HEK293 (cell line): ENCODE results near the gene ELMO1.

Source experiments
- CTCF ChIA-PET: fragments of 350-600 bp; formaldehyde crosslinking; extraction: SDS; loops from one replicate; lab custom pipeline; 2021; ENCODE audit warnings: antibody characterized with exemption; lab: Yijun Ruan, JAX
- POLR2A ChIA-PET: fragments of 300-600 bp; formaldehyde crosslinking; extraction: SDS; loops from one replicate; lab custom pipeline; 2020; ENCODE audit warnings: antibody characterized with exemption, inconsistent platforms; lab: Yijun Ruan, JAX
- H3K27ac ChIP-seq: fragments of 200-500 bp; sonication (Bioruptor generic); 2 replicates; pipeline ENCODE4 v1.5.1; 2014; ENCODE audit warnings: low read depth, low read length, control low read depth, inconsistent platforms; ENCODE audit errors: extremely low read depth
- H3K36me3 ChIP-seq, 2 experiments: fragments of 200-500 bp in 1 of 2; sonication (Bioruptor generic) in 1 of 2; 1 replicate in 1 of 2; 2 replicates in 1 of 2; pipeline ENCODE4 v1.5.1; 2014 to 2017; ENCODE audit warnings: inconsistent platforms in 2 of 2, low read length in 2 of 2; ENCODE audit not compliant: control insufficient read depth in 2 of 2, insufficient read depth in 1 of 2
- H3K4me1 ChIP-seq: fragments of 200-500 bp; sonication (Bioruptor generic); 2 replicates; pipeline ENCODE4 v1.5.1; 2014; ENCODE audit warnings: mild to moderate bottlenecking, low read length, inconsistent platforms; ENCODE audit not compliant: control insufficient read depth, insufficient read depth
- H3K4me3 ChIP-seq: 2 replicates; pipeline ENCODE4 v1.5.1; 2011; ENCODE audit warnings: low read depth, mild to moderate bottlenecking, control low read depth, low read length, moderate library complexity
- H3K9me3 ChIP-seq: fragments of 200-500 bp; sonication (Bioruptor generic); 2 replicates; pipeline ENCODE4 v1.5.1; 2014; ENCODE audit warnings: low read depth, low read length, inconsistent platforms; ENCODE audit not compliant: control insufficient read depth, insufficient read depth
- KLF16 ChIP-seq: fragments of 450-650 bp; formaldehyde crosslinking; IDR thresholded peaks from 2 replicates; pipeline ENCODE4 v1.5.1; 2017; ENCODE audit warnings: missing biosample characterization, missing genetic modification characterization
- PATZ1 ChIP-seq: fragments of 450-650 bp; formaldehyde crosslinking; IDR thresholded peaks from 2 replicates; pipeline ENCODE4 v1.5.1; 2016; ENCODE audit warnings: missing biosample characterization, missing genetic modification characterization
- ZBTB44 ChIP-seq: fragments of 450-650 bp; IDR thresholded peaks from 2 replicates; pipeline ENCODE4 v1.5.1; 2018; ENCODE audit warnings: missing biosample characterization, mild to moderate bottlenecking, missing genetic modification characterization
- ZFHX2 ChIP-seq: fragments of 450-650 bp; formaldehyde crosslinking; conservative IDR thresholded peaks from 2 replicates; pipeline ENCODE4 v1.5.1; 2016; ENCODE audit warnings: missing biosample characterization, missing genetic modification characterization
- ZNF133 ChIP-seq: fragments of 450-650 bp; formaldehyde crosslinking; IDR thresholded peaks from 2 replicates; pipeline ENCODE4 v1.5.1; 2016; ENCODE audit warnings: missing biosample characterization, missing genetic modification characterization
- ZNF146 ChIP-seq: fragments of 450-650 bp; formaldehyde crosslinking; IDR thresholded peaks from 2 replicates; pipeline ENCODE4 v1.5.1; 2016; ENCODE audit warnings: missing biosample characterization, missing genetic modification characterization
- ZNF184 ChIP-seq: fragments of 450-650 bp; IDR thresholded peaks from 2 replicates; pipeline ENCODE4 v1.5.1; 2018; ENCODE audit warnings: missing biosample characterization, mild to moderate bottlenecking, missing genetic modification characterization
- ZNF221 ChIP-seq: fragments of 450-650 bp; formaldehyde crosslinking; IDR thresholded peaks from 2 replicates; pipeline ENCODE4 v1.5.1; 2017; ENCODE audit warnings: missing biosample characterization, missing genetic modification characterization, borderline replicate concordance
- ZNF324 ChIP-seq: fragments of 450-650 bp; formaldehyde crosslinking; IDR thresholded peaks from 2 replicates; pipeline ENCODE4 v1.5.1; 2016; ENCODE audit warnings: missing biosample characterization, missing genetic modification characterization
- ZNF433 ChIP-seq: fragments of 450-650 bp; formaldehyde crosslinking; IDR thresholded peaks from 2 replicates; pipeline ENCODE4 v1.5.1; 2016; ENCODE audit warnings: missing biosample characterization, missing genetic modification characterization, low read depth
- ZNF529 ChIP-seq: fragments of 450-650 bp; formaldehyde crosslinking; IDR thresholded peaks from 2 replicates; pipeline ENCODE4 v1.5.1; 2017; ENCODE audit warnings: missing genetic modification characterization, missing biosample characterization; ENCODE audit not compliant: insufficient replicate concordance
- ZNF624 ChIP-seq: fragments of 450-650 bp; formaldehyde crosslinking; IDR thresholded peaks from 2 replicates; pipeline ENCODE4 v1.5.1; 2017; ENCODE audit warnings: missing biosample characterization, missing genetic modification characterization
- ZNF692 ChIP-seq: fragments of 450-650 bp; formaldehyde crosslinking; IDR thresholded peaks from 2 replicates; pipeline ENCODE4 v1.5.1; 2016; ENCODE audit warnings: missing biosample characterization, missing genetic modification characterization
- ZNF76 ChIP-seq: fragments of 450-650 bp; formaldehyde crosslinking; IDR thresholded peaks from 2 replicates; pipeline ENCODE4; 2016; ENCODE audit warnings: low read depth, missing biosample characterization, missing genetic modification characterization, borderline replicate concordance
- ZNF777 ChIP-seq: fragments of 450-650 bp; formaldehyde crosslinking; IDR thresholded peaks from 2 replicates; pipeline ENCODE4 v1.5.1; 2017; ENCODE audit warnings: missing biosample characterization, missing genetic modification characterization, borderline replicate concordance
- ZNF792 ChIP-seq: fragments of 450-650 bp; formaldehyde crosslinking; IDR thresholded peaks from 2 replicates; pipeline ENCODE4 v1.5.1; 2016; ENCODE audit warnings: missing biosample characterization, missing genetic modification characterization
- ZSCAN23 ChIP-seq: fragments of 450-650 bp; formaldehyde crosslinking; IDR thresholded peaks from 2 replicates; pipeline ENCODE4 v1.5.1; 2016; ENCODE audit warnings: missing biosample characterization, missing genetic modification characterization
- TF ChIP-seq, protein P1 (sequence below): fragments of 450-650 bp; formaldehyde crosslinking; IDR thresholded peaks from 2 replicates; pipeline ENCODE4 v1.5.1; 2016; ENCODE audit warnings: missing biosample characterization, missing genetic modification characterization
- TF ChIP-seq, protein P2 (sequence below): sonication (generic); formaldehyde crosslinking; IDR thresholded peaks from 2 replicates; pipeline ENCODE4 v1.8.1; 2022; ENCODE audit warnings: mild to moderate bottlenecking, moderate library complexity, missing genetic modification reagents
- TF ChIP-seq, protein P3 (sequence below): fragments of 450-650 bp; formaldehyde crosslinking; IDR thresholded peaks from 2 replicates; pipeline ENCODE4 v1.5.1; 2016; ENCODE audit warnings: missing biosample characterization, missing genetic modification characterization

The ELMO1 gene

DNA sequence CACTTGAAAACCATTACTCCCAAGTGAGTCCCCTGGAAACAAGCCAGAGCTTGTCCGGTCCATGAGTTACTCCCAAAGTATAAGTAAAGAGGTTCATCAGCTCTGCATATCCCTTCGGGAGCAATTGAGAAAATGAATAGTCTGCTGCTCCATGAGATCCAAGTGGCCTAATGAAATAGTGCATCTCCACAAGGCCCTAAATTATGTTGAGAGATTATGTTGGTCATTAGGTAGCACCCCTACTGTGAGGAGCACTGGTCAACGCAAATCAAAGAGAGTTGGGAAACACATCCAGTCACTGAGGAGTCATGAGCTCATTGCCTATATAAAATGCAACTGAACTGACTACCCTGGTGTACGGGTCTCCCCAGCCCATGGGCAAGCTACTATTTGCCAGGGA lies 518.9 kb downstream of the ELMO1 start:
- Histone ChIP-seq H3K27ac (no peak overlapping the region), H3K36me3 (no peaks in the 10 kb centered on the region), H3K9me3 (no peaks in the 10 kb centered on the region), H3K4me1 (no peaks in the 10 kb centered on the region), H3K4me3 (no peak overlapping the region)
- TF ChIP-seq, protein P1, sequence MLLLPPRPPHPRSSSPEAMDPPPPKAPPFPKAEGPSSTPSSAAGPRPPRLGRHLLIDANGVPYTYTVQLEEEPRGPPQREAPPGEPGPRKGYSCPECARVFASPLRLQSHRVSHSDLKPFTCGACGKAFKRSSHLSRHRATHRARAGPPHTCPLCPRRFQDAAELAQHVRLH (tag by site-specific recombination) = no peak
- ChIA-PET POLR2A (no interaction called here), CTCF (interaction anchor here (0.9 to 1.5 kb wide), 3 partner anchors 11 to 251 kb away, joined by 3 to 5 read pairs (median 5); no protein-coding TSS in a partner anchor)

GRCh38 chr7:36928718-36929117 lies 519.9 kb downstream of the ELMO1 start:
- Histone ChIP-seq H3K9me3 (no peaks in the 10 kb centered on the region), H3K4me3 (no peak overlapping the region), H3K4me1 (no peaks in the 10 kb centered on the region), H3K36me3 (no peaks in the 10 kb centered on the region), H3K27ac (no peak overlapping the region)
- CTCF ChIA-PET = interaction anchor here (0.8 kb wide), 1 partner anchor 181 kb away, joined by 4 read pairs; no protein-coding TSS in a partner anchor
- POLR2A ChIA-PET = no interaction called here
- TF ChIP-seq ZFHX2 (no peak), ZNF221 (tag by site-specific recombination) (no peak), ZNF777 (tag by site-specific recombination) (no peak), KLF16 (tag by site-specific recombination) (no peak)

DNA sequence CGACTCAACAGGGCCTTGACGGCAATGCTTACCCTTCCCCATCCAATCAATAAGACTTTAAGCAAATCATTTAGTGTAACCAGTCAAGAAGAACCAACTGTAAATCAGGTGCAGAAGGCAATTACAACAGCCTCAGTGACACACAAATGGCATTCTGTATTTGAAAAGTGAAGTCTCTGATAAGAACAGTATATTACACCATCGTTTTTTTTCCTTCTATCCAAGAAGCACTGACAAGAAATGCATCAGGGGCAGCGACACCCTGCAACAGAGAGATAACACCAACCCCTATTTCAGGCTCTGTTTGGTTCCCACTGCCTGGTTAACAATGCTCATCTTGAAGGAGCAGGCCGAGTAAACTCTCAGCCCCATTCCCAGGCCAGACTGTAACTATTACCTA lies 520.4 kb downstream of the ELMO1 start:
- CTCF ChIA-PET = no interaction called here
- POLR2A ChIA-PET = no interaction called here

GRCh38 chr7:36925691-36926090 lies 523.0 kb downstream of the ELMO1 start:
- Histone ChIP-seq H3K4me1 (no peaks in the 10 kb centered on the region), H3K36me3 (no peaks in the 10 kb centered on the region), H3K9me3 (no peaks in the 10 kb centered on the region), H3K4me3 (no peak overlapping the region), H3K27ac (no peak overlapping the region)
- ChIA-PET POLR2A (no interaction called here), CTCF (no interaction called here)
- TF ChIP-seq ZNF76 (no peak), ZNF692 (tag by site-specific recombination) (no peak), ZSCAN23 (no peak), ZNF792 (tag by site-specific recombination) (no peak), ZNF324 (no peak), ZNF433 (no peak), KLF16 (tag by site-specific recombination) (no peak), ZNF133 (tag by site-specific recombination) (no peak), ZBTB44 (no peak), ZNF624 (tag by site-specific recombination) (no peak), ZNF146 (tag by site-specific recombination) (no peak)
- TF ChIP-seq, protein P2, sequence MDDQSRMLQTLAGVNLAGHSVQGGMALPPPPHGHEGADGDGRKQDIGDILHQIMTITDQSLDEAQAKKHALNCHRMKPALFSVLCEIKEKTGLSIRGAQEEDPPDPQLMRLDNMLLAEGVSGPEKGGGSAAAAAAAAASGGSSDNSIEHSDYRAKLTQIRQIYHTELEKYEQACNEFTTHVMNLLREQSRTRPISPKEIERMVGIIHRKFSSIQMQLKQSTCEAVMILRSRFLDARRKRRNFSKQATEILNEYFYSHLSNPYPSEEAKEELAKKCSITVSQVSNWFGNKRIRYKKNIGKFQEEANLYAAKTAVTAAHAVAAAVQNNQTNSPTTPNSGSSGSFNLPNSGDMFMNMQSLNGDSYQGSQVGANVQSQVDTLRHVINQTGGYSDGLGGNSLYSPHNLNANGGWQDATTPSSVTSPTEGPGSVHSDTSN = no peak

More for the DNA sequence above, 520.4 kb downstream of the ELMO1 start:
- Histone ChIP-seq H3K36me3 (no peaks in the 10 kb centered on the region), H3K9me3 (no peaks in the 10 kb centered on the region), H3K4me3 (no peak overlapping the region), H3K4me1 (no peaks in the 10 kb centered on the region), H3K27ac (no peak overlapping the region)
- TF ChIP-seq ZNF529 (tag by site-specific recombination) (no peak), PATZ1 (no peak), ZNF184 (tag by site-specific recombination) (no peak)
- TF ChIP-seq, protein P3, sequence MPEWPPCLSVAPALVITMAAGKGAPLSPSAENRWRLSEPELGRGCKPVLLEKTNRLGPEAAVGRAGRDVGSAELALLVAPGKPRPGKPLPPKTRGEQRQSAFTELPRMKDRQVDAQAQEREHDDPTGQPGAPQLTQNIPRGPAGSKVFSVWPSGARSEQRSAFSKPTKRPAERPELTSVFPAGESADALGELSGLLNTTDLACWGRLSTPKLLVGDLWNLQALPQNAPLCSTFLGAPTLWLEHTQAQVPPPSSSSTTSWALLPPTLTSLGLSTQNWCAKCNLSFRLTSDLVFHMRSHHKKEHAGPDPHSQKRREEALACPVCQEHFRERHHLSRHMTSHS (tag by site-specific recombination) = no peak
